Activated CD4-positive, alpha-beta T cell treated with anti-CD3 and anti-CD28 coated beads, Interleukin-2, amount 50 U/mL, for 48 hours (primary cell): Measurements from ENCODE around the gene MAP3K10.
"Not testable (repeated sequence)": the region's sequence is repeated elsewhere in the genome, so short reads cannot be mapped to it uniquely, and the experiment has no call there.

ENCODE experiments used
- DNase-seq, 2 experiments: peaks; one replicate each; pipeline ENCODE4 v3.0.0-alpha.2; 2020

Gene MAP3K10

DNA sequence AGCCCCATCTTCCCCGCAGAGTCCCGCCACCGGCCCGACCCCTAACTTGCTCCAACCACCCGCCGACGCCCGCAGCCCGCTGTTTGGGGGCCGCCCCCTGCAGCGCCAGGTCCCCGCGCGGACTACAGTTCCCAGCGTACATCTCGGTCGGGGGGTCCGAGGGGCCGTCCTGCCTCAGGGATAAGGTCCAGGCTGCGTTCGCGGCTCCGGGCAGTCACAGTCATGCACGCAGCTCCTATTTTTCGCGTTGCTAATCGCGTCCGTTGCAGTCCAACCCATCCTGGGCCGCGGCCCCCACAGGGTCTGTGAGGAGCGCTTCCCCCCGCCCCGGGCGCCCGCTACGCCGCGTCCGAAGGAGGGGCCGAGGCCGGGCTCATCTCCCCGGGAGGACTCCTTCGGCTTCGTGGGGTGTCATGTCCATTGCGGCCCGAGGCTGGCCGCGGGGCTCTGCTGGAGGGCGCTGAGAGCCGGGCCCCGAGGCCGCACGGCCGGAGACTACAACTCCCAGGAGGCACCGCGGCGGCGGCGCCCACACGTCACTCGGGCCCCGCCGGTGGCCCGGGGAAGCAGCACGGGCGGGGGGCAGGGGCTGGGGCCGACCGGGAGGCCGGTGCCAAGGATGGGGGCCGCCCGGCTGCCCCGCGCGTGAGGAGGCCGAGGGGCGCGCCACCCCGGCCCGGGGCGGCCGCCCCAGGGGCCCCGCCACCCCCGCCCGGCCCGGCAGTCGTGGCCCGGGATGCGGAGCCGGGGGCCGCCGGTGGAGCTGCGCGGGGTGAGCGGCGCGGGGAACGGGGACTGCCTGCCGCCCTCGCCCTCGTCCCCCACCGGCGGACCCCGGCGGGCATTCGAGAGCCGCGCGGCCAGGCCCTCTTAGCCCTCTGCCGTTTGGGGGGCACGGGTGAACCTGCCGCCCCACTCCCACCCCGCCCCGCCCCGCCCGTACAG, at the start of gene MAP3K10:
TSS of gene MAP3K10 (plus strand) at position 536 of the 945 bp plus-strand sequence. CDS start 606 bp downstream, outside the sequence.
- DNase-seq, result peak; percentile 80 to 84

- no peak for DNase-seq
Observed at GRCh38 chr19:40141551-40141950, 49.7 kb upstream of the MAP3K10 start.

GRCh38 chr19:40143612-40144011, 47.6 kb upstream of the MAP3K10 start:
- DNase-seq, result peak; percentile 29 to 35

DNA sequence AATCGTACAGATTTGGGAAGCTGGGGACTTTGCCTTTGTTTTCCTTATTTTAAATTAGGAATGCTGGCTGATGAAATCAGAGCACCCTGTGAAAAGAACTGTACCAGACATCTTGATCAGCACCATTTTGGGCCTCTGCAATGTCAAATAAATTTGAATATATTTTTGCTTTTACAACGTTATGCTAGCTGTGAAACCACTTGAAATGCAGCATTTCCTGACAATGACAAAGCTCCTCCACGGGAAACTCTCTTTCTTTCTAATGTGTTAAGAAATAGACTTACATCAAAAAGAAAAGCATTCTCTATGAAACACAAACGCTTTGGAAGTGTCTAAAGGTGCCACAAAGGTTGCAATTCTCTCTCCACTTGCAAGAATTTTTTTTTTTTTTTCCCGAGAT, 47.1 kb upstream of the MAP3K10 start:
- DNase-seq, result no peak

- no peak for DNase-seq
Observed at GRCh38 chr19:40144947-40145748, 46.1 kb upstream of the MAP3K10 start.

GRCh38 chr19:40145749-40146029, 45.5 kb upstream of the MAP3K10 start:
- DNase-seq, result not testable (repeated sequence)

DNA sequence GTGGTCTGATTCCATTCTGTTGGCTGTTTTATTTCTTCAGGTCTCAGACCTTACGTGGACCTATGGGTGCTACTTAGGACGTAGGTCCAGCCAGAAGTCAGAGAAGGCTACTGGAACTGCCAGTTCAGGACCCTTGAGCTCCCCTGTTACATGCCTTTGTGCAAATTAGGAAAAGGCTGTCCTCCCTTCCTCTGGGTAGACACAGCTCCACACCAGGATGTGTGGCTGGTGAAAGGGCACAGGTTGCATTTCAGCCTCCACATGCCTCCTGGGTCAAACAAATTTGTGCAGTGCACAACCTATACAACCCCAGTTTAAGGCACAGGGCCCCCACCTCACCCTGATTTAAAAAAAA, 43.9 kb upstream of the MAP3K10 start:
- no peak for DNase-seq

DNA sequence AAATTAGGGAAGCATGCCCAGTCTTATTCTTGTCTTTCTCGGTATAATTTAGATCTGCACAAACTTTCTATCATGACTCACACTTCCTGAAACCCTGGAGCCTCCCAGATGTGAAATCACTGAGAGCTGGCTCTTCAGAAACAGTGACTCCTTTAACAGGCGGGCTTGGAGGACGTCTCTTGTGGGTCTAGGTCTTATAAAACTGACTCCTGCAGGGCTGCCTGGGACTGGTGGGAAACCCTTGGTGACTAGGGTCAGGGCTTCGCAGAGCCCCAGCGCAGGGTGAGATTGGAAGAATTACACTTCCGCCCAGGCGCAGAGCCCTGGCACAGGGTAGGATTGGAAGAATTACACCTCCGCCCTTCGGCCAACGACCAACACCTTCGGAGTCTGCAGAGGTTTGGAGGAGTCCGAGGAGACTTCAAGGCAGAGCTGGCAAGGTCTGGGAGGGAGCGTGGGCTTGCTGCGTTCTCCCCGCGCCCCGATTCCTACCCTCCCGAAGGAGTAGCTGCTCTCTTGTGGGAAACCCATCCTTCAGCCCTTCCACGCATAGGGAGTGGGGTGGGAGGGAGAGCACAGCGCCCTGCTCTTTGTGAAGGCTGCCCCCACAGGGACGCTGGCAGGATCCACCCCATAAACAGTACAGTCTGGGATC, 43.4 kb upstream of the MAP3K10 start:
- DNase-seq, result peak in 1 of 2 experiments; percentile 29

- DNase-seq, result no peak
Observed at GRCh38 chr19:40149501-40149900, 41.7 kb upstream of the MAP3K10 start.

DNA sequence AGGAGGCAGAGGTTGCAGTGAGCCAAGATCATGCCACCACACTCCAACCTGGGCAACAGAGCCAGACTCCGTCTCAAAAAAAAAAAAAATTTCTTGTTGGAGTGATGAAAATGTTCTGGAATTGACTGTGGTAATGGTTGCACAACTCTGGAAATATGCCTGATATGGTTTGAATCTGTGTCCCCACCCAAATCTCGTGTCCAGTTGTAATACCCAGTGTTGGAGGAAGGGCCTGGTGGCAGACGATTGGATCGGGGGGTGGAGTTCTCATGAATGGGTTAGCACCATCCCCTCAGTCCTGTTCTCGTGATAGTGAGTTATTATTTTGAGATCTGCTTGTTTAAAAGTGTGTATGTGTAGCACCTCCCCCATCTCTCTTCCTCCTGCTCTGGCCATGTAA, 41.1 kb upstream of the MAP3K10 start:
- no peak for DNase-seq

DNA sequence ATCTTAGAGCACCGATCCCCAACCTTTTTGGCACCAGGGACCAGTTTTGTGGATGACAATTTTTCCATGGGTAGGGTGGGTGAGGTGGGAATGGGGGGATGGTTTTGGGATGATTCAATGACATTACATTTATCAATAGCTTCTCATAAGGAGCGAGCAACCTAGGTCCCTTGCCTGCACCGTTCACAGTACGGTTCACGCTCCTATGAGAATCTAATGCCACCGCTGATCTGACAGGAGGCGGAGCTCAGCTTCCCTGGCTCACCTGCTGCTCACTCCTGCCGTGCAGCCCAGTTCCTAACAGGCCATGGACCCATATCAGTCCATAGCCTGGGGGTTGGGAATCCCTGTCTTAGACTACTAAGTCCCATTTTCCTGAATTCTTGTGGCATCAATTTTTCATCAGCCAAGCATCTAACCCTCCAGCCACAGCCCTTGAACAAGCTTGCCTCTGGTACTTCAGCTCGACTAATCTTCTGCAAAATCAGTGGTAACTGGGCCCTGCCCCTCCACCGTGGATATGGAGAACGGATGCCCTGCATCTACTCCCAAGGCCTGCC, 37.0 kb upstream of the MAP3K10 start:
- DNase-seq, result no peak

- DNase-seq, result peak in 1 of 2 experiments; percentile 25
Observed at GRCh38 chr19:40155749-40156265, 35.4 kb upstream of the MAP3K10 start.

GRCh38 chr19:40157059-40157458, 34.2 kb upstream of the MAP3K10 start:
- DNase-seq, result no peak

DNA sequence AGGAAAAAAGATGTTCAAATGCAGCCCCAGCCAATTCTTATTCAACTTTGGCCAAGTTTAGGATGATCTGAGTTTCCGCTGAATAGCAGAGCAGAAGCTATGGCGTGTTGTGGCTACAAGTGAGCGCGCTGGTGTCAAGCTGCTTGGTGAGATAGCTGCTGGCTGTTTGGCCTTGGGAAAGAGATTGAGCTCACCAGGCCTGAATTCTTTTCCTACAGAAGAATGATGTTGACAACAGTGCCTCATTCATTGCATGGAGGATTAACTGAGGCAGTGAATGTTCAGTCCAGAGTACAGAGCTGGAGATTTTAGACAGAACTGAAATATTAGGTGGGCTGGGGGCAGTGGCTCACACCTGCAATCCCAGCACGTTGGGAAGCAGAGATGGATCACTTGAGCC, 31.5 kb upstream of the MAP3K10 start:
- DNase-seq, result no peak

DNA sequence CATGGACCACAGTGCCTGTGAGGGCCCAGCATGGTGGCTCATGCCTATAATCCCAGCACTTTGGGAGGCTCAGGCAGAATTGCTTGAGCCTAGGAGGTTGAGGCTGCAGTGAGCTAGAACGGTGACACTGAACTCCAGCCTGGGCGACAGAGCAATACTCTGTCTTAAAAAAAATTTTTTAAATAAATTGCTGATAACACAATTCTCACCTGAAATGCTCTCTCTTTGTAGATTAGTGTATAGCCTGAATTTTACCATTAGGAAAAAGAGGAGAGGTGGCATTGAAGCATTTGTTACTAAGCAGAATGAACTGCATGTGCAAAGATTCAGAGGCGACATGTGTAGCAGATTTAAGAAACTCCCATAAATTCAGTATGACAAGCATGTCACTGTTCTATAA, 29.1 kb upstream of the MAP3K10 start:
- no peak for DNase-seq

DNA sequence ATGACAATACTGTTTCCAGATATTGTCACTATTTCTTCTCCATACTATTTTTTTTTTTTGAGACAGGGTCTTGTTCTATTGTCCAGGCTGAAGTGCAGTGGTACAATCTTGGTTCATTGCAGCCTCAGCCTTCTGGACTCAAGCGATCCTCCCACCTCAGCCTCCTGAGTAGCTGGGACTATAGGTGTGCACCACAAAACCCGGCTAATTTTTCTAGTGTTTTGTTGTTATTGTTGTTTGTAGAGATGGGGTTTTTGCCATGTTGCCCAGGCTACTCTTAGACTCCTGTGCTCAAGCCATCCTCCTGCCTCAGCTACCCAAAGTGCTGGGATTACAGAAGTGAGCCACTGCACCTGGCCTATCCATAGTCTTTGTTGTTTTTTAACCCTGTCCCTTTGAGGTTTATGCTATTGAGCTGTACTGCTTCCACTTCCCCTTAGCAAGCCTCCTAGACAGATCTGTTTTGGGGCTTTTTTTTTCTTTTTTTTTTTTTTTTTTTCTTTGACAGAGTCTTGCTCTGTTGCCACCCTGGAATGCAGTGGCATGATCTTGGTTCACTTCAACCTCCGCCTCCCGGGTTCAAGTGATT, 27.6 kb upstream of the MAP3K10 start:
- DNase-seq, result no peak

- peak; percentile 75 to 78 for DNase-seq
Observed at GRCh38 chr19:40165362-40165937, 25.8 kb upstream of the MAP3K10 start.

GRCh38 chr19:40169482-40170302, 21.5 kb upstream of the MAP3K10 start:
- DNase-seq, result not testable (repeated sequence)

- DNase-seq, result not testable (repeated sequence)
Observed at GRCh38 chr19:40170303-40170989, 20.8 kb upstream of the MAP3K10 start.

DNA sequence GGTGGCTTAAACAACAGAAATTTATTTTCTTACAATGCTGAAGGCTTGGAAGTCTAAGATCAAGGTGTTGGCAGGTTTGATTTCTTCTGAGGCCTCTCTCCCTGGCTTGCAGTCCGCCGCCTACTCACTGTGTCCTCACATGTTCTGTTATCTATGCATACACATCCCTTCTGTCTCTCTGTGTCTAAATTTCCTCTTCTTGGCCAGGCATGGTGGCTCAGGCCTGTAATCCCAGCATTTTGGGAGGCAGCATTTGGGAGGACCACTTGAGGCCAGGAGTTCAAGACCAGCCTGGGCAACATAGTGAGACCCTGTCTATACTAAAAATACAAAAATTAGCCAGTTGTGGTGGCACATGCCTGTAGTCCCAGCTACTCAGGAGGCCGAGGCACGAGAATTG, 19.9 kb upstream of the MAP3K10 start:
- DNase-seq, result not testable (repeated sequence)

DNA sequence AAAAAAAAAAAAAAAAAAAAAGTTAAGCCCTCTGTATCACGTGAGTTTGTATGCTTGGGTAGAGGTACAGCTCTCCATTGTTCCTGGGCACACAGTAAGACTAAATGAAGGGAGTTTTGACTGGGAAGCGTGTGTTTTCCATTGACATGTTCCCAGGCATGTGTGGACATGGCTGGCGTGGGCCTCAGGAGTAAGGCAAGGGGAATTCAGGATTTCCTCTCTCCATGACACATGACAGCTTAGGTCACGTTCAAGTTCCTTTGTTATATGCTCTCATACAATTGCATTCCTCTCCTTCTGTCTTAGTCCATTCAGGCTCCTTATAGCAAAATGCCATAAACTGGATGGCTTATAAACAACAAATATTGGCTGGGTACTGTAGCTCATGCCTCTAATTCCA, 17.1 kb upstream of the MAP3K10 start:
- no peak for DNase-seq
